Kidney (tissue), 14 donors: ENCODE results near the gene MAP4. TPM values are rescaled to one million over a fixed set of nuclear protein-coding genes. Genes with fewer than 3 reads are reported as not detected.

Experiments used
- DNase-seq, 5 donors: peaks; one replicate each; pipeline ENCODE4 v3.0.0-alpha.2; 2013 to 2020
- FAIRE-seq: peaks from 2 replicates; lab custom pipeline; 2012; peaks lifted over from hg19 to GRCh38; lab: Jason Lieb, UNC
- H3K27ac ChIP-seq, 2 donors: one replicate each; pipeline ENCODE4 v1.7.0; 2013; ENCODE audit warnings: low read depth in 2 of 2, low read length in 2 of 2, inconsistent platforms in 1 of 2
- H3K27me3 ChIP-seq: one replicate; pipeline ENCODE4 v1.7.1; 2013; ENCODE audit warnings: low read length, inconsistent platforms; ENCODE audit not compliant: control insufficient read depth, insufficient read depth
- H3K36me3 ChIP-seq, 3 donors: one replicate each; pipeline versions ENCODE4 v1.7.0 to v1.7.1; 2013; ENCODE audit warnings: low read length in 3 of 3, control low read depth in 1 of 3, inconsistent platforms in 1 of 3; ENCODE audit not compliant: insufficient read depth in 3 of 3, control insufficient read depth in 2 of 3
- H3K4me1 ChIP-seq, 3 donors: one replicate each; pipeline versions ENCODE4 v1.7.0 to v1.7.1; 2013; ENCODE audit warnings: low read length in 3 of 3, inconsistent platforms in 1 of 3, low read depth in 1 of 3; ENCODE audit not compliant: control insufficient read depth in 2 of 3, insufficient read depth in 2 of 3
- H3K4me3 ChIP-seq, 3 donors: one replicate each; pipeline versions ENCODE4 v1.7.0 to v1.8.1; 2013; ENCODE audit warnings: low read length in 3 of 3, control low read depth in 1 of 3, inconsistent platforms in 1 of 3
- H3K9ac ChIP-seq, 3 donors: one replicate each; pipeline versions ENCODE4 v1.7.0 to v1.7.1; 2013; ENCODE audit warnings: low read length in 3 of 3, control low read depth in 1 of 3, inconsistent platforms in 1 of 3
- H3K9me3 ChIP-seq, 3 donors: one replicate each; pipeline versions ENCODE4 v1.7.0 to v1.7.1; 2013; ENCODE audit warnings: low read length in 3 of 3, control low read depth in 1 of 3, inconsistent platforms in 1 of 3; ENCODE audit not compliant: control insufficient read depth in 2 of 3, insufficient read depth in 1 of 3
- CTCF ChIP-seq: IDR thresholded peaks from 3 replicates; pipeline ENCODE4 v1.5.1; 2012; ENCODE audit warnings: mild to moderate bottlenecking, moderate library complexity, borderline replicate concordance; ENCODE audit not compliant: insufficient read depth; ENCODE audit errors: extremely low read depth
- intact Hi-C: fragments of 100-400 bp; cut with DNase I; formaldehyde crosslinking; loops from one replicate; pipeline ENCODE4 v1.11.1; 2022
- polyA plus RNA-seq: library from polyadenylated mRNA; stranded (reverse); fragments of 350-450 nt; fragmentation: Illumina TruSeq; extraction: RNeasy Lipid Tissue Mini Kit (QIAGEN cat#74804); gene quantifications from one replicate; pipeline ENCODE4 v1.2.3, GENCODE V29; 2014; ENCODE audit warnings: low read depth, low replicate concordance; ENCODE audit not compliant: insufficient read depth
- total RNA-seq: library from RNA; stranded (reverse); fragmentation: NEBNext Ultra II Directional; extraction: Animal tissue kit (Norgen Biotek cat#: 25700); gene quantifications from one replicate; pipeline ENCODE4 v1.2.1, GENCODE V29; 2021
- donor health status: control.
- donor health status: control.
- donor health status: control.
- donor health status: control.
- donor health status: control.
- donor health status: DM: yes; HTN: yes; CAD: no.
- donor health status: Normal renal cell carcinoma (clear cell type).

Gene MAP4
- total and polyA plus RNA-seq, 2 donors from 2014 or later = 69.6 to 239 TPM

GRCh38 chr3:47877290-47877689, 138.9 kb downstream of the MAP4 start:
- no peak for DNase-seq
- FAIRE-seq = no peak
- H3K27me3 ChIP-seq = no peaks in the 10 kb centered on the region
- no peak overlapping the region for H3K27ac ChIP-seq
- no peak overlapping the region for H3K9ac ChIP-seq
- no peaks in the 10 kb centered on the region for H3K4me1 ChIP-seq
- H3K9me3 ChIP-seq = no peaks in the 10 kb centered on the region
- H3K4me3 ChIP-seq = no peak overlapping the region
- intact Hi-C loops = no loop called here
- H3K36me3 ChIP-seq = peaks cover 0 to 32% (median 15%) of the 10 kb centered on the region in 3 donors
- no peak for TF ChIP-seq CTCF

GRCh38 chr3:47874913-47875312, 141.3 kb downstream of the MAP4 start:
- intact Hi-C loops = no loop called here
- Histone ChIP-seq H3K4me3 (no peak overlapping the region), H3K9me3 (no peaks in the 10 kb centered on the region), H3K4me1 (no peaks in the 10 kb centered on the region), H3K27me3 (no peaks in the 10 kb centered on the region), H3K9ac (no peak overlapping the region), H3K27ac (no peak overlapping the region), H3K36me3 (peaks cover 0 to 50% (median 24%) of the 10 kb centered on the region in 3 donors)
- peak in 2 of 5 donors; percentile 24 for DNase-seq
- no peak for FAIRE-seq
- TF ChIP-seq CTCF = no peak

- intact Hi-C loops = no loop called here
- Histone ChIP-seq H3K4me3 (no peak overlapping the region), H3K27me3 (no peaks in the 10 kb centered on the region), H3K9ac (no peak overlapping the region), H3K36me3 (peaks cover 0 to 55% (median 29%) of the 10 kb centered on the region in 3 donors), H3K4me1 (no peaks in the 10 kb centered on the region), H3K9me3 (no peaks in the 10 kb centered on the region), H3K27ac (no peak overlapping the region)
- no peak for FAIRE-seq
- no peak for TF ChIP-seq CTCF
- DNase-seq = no peak
Measured at GRCh38 chr3:47874438-47874837, 141.8 kb downstream of the MAP4 start.

- DNase-seq = no peak
- TF ChIP-seq CTCF = no peak
- Histone ChIP-seq H3K4me3 (no peak overlapping the region), H3K9me3 (no peaks in the 10 kb centered on the region), H3K36me3 (peaks cover 3 to 69% (median 42%) of the 10 kb centered on the region in 3 donors), H3K4me1 (no peaks in the 10 kb centered on the region), H3K9ac (no peak overlapping the region), H3K27ac (no peak overlapping the region), H3K27me3 (no peaks in the 10 kb centered on the region)
- intact Hi-C loops = no loop called here
- FAIRE-seq = no peak
Measured at GRCh38 chr3:47872916-47873315, 143.3 kb downstream of the MAP4 start.
